Upper lobe of left lung (tissue), 4 donors: ENCODE results near the gene RAMP3.

Source experiments
- EP300 ChIP-seq, 4 donors: sonication (generic); formaldehyde crosslinking; IDR thresholded peaks; one replicate each; pipeline ENCODE4 v1.5.1; 2017; ENCODE audit warnings: antibody characterized with exemption in 4 of 4, control low read depth in 2 of 4
- POLR2A ChIP-seq, 4 donors: fragments of 450-650 bp; IDR thresholded peaks; one replicate each; pipeline ENCODE4 v1.5.1; 2016 to 2017; ENCODE audit warnings: antibody characterized with exemption in 4 of 4, mild to moderate bottlenecking in 2 of 4
- POLR2AphosphoS5 ChIP-seq, 2 donors: sonication (generic); formaldehyde crosslinking; IDR thresholded peaks; one replicate each; pipeline ENCODE4 v1.5.1; 2017; ENCODE audit warnings: antibody characterized with exemption in 2 of 2
- TF ChIP-seq, protein P1 (sequence below), 6 experiments: fragments of 450-650 bp in 4 of 6; fragments of 200-600 bp in 2 of 6; sonication (generic) in 2 of 6; IDR thresholded peaks; one replicate each; pipeline ENCODE4 v1.5.1; 2016 to 2019; ENCODE audit warnings: antibody characterized with exemption in 6 of 6

DNA sequence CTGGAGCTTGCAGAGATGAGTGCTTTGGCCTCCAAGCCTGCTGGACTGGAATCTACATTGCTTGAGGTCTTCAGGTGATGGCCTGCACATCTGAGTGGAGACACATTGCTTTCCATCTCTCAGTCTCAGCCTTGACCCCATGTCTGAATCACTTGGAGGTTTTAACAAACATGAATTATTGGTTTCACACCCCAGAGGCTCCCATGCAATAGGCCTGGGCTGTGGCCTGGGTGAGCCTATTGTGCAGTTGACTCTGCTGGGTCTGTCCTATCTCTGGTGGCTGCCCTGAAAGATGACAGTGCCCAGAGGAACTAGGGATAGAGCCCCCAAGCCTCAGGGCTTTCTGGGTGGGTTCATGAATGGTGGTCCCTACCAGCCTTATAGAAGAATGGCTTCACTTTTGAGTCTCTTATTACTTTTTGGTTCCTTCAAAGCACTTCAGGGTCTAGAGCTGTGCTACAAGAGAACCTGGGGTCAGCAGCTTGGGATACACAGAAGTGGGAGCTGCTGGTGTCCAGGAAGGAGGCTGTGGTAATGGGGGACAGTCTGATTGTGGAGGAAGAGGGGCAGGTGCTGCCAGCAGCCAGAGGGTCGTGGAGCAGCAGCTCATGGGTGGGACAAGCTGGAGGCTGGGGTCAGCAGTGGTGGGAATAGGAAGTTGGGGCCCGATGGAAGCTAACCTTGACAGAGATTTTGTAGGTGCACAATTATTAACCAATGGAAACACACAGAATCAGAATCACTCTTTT, 5.5 kb downstream of the RAMP3 start:
- TF ChIP-seq, protein P1, sequence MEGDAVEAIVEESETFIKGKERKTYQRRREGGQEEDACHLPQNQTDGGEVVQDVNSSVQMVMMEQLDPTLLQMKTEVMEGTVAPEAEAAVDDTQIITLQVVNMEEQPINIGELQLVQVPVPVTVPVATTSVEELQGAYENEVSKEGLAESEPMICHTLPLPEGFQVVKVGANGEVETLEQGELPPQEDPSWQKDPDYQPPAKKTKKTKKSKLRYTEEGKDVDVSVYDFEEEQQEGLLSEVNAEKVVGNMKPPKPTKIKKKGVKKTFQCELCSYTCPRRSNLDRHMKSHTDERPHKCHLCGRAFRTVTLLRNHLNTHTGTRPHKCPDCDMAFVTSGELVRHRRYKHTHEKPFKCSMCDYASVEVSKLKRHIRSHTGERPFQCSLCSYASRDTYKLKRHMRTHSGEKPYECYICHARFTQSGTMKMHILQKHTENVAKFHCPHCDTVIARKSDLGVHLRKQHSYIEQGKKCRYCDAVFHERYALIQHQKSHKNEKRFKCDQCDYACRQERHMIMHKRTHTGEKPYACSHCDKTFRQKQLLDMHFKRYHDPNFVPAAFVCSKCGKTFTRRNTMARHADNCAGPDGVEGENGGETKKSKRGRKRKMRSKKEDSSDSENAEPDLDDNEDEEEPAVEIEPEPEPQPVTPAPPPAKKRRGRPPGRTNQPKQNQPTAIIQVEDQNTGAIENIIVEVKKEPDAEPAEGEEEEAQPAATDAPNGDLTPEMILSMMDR (IDR thresholded peaks at IDR 0.05), result no peak
- TF ChIP-seq POLR2A (IDR thresholded peaks at IDR 0.05) (no peak), EP300 (IDR thresholded peaks at IDR 0.05) (no peak), POLR2AphosphoS5 (IDR thresholded peaks at IDR 0.05) (no peak)
